Heart left ventricle (tissue), 16 donors: ENCODE data around the gene SLC4A1AP. TPM values are rescaled to one million over a fixed set of nuclear protein-coding genes. Genes with fewer than 3 reads are reported as not detected.
"Not testable (repeated sequence)": the region's sequence is repeated elsewhere in the genome, so short reads cannot be mapped to it uniquely, and the experiment has no call there.

Experiments
- ATAC-seq, 4 donors: fragments of 200-7000 bp; cut with Tn5 transposase; one replicate each; pipeline ENCODE4 v1.9.1; 2020 to 2022; ENCODE audit warnings: moderate library complexity in 4 of 4, mild to moderate bottlenecking in 3 of 4, moderate number of reproducible peaks in 1 of 4
- DNase-seq, 5 donors: peaks; one replicate each; pipeline ENCODE4 v3.0.0-alpha.2; 2020
- H3K27ac ChIP-seq, 12 donors: fragments of 200-600 bp; sonication (generic) in 4 of 12; one replicate each; pipeline versions ENCODE4 v1.5.0 to v1.8.0; 2016 to 2022; ENCODE audit warnings: mild to moderate bottlenecking in 2 of 12
- H3K27me3 ChIP-seq, 9 donors: fragments of 200-600 bp; sonication (generic) in 2 of 9; one replicate each; pipeline versions ENCODE4 v1.5.1 to v1.8.0; 2016 to 2022; ENCODE audit warnings: mild to moderate bottlenecking in 3 of 9
- H3K36me3 ChIP-seq, 9 donors: fragments of 200-600 bp; sonication (generic) in 2 of 9; one replicate each; pipeline versions ENCODE4 v1.5.0 to v1.8.0; 2018 to 2022; ENCODE audit warnings: mild to moderate bottlenecking in 2 of 9
- H3K4me1 ChIP-seq, 12 donors: fragments of 200-600 bp; sonication (generic) in 4 of 12; one replicate each; pipeline versions ENCODE4 v1.5.0 to v1.8.0; 2016 to 2022; ENCODE audit warnings: mild to moderate bottlenecking in 3 of 12
- H3K4me3 ChIP-seq, 12 donors: fragments of 200-600 bp; sonication (generic) in 4 of 12; one replicate each; pipeline versions ENCODE4 v1.5.0 to v1.8.0; 2017 to 2022; ENCODE audit warnings: mild to moderate bottlenecking in 9 of 12, moderate library complexity in 4 of 12
- H3K9me3 ChIP-seq, 12 donors: fragments of 200-600 bp; sonication (generic) in 4 of 12; one replicate each; pipeline versions ENCODE4 v1.5.0 to v1.8.0; 2016 to 2022; ENCODE audit warnings: mild to moderate bottlenecking in 1 of 12
- POLR2A ChIP-seq, 2 donors: fragments of 450-650 bp; IDR thresholded peaks; one replicate each; pipeline ENCODE4 v1.6.1; 2017; ENCODE audit warnings: antibody characterized with exemption in 2 of 2, mild to moderate bottlenecking in 2 of 2, moderate library complexity in 2 of 2
- WGBS, 4 donors: extraction: QIAGEN DNeasy Blood & Tissue Kit in 2 of 4; methylation state at CpG; one replicate each; pipeline versions ENCODE4 v1.1.5 to v1.1.7; 2013 to 2018; 5-methylcytosine and 5-hydroxymethylcytosine counted together
- intact Hi-C, 10 donors: fragments of 100-400 bp; cut with DNase I; formaldehyde crosslinking; loops; one replicate each; pipeline versions ENCODE4 v1.11.1 to v1.14.2; 2022
- polyA plus RNA-seq, 2 donors: library from polyadenylated mRNA; stranded (reverse); fragments of 200-250 nt; gene quantifications; one replicate each; pipeline ENCODE4 v1.2.3, GENCODE V29; 2013
- total RNA-seq, 9 donors: library from RNA; depleted of rRNA in 2 of 9; stranded (reverse); fragments of >200 nt in 2 of 9; fragmentation: NEBNext Ultra II Directional in 3 of 9; extraction: Animal tissue kit (Norgen Biotek cat#: 25700) in 3 of 9; gene quantifications; one replicate each; pipeline versions ENCODE4 v1.1.0 to v1.2.4, GENCODE V29; 2016 to 2023
- TF ChIP-seq, protein P1 (sequence below), 12 donors: fragments of 200-600 bp; sonication (generic) in 4 of 12; IDR thresholded peaks; one replicate each; pipeline versions ENCODE4 v1.5.0 to v1.8.0; 2018 to 2022; ENCODE audit warnings: antibody characterized with exemption in 12 of 12, mild to moderate bottlenecking in 5 of 12
- donor health status: ischemic (EF 13 %, LVEDD 7.1; RV severe dilation, severe dysfunction).
- donor health status: healthy with polysubstance abuse.
- donor health status: DM: no; HTN: yes; CAD: no.
- donor health status: DM: no; HTN: no; CAD: no.
- donor health status: ischemic (EF 25% LVEDD 6.9; RV normal size, moderate dysfunction).
- donor health status: ischemic (EF 25% LVEDD 5.7; RV mildly dilated, moderate dysfunction).
- donor health status: healthy.
- donor health status: DM: yes; HTN: yes; CAD: no.
- donor health status: ischemic (EF 35%, LVEDD 5.7; RV mildly dilated, moderate dysfunction).
- donor health status: nonischemic (EF 11% LVEDD 7.7; RV severe dilation, severe dysfunction).
- donor health status: DM: yes; HTN: yes; CAD: no.
- donor health status: PGD.
- donor health status: ischemic (EF 29% LVEDD 5.4; RV normal size, mild dysfunction).
- donor health status: nonischemic (EF 23%, LVEDD 6.1; RV moderate dilation, normal function).

SLC4A1AP gene
- total and polyA plus RNA-seq, 11 donors, result 14.9 to 27.8 (median 22.4) TPM

DNA sequence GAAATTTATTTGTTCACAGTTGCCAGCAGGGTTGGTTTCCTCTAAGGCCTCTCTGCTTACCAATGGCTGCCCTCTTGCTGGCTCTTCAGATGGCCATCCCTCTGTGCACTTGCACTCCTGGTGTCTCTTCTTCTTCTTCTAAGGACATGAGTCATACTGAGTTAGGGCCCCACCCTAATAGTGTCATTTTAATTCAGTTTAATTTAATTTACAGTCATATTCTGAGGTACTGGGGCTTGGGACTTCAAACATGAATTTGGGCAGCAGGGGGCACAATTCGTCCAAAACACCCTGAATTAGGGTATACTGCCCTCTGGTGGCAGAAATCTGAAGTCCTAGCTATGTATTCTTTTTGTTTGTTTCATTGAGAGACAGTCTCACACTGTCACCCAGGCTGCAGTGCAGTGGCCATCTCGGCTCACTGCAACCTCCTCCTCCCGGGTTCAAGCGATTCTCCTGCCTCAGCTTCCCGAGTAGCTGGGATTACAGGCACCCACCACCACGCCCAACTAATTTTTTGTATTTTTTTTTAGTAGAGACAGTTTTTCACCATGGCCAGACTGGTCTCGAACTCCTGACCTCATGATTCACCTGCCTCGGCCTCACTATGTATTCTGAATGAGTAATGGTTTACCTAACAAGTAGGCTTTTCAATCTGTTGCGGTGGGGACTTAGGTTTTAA is 19.8 kb downstream of the SLC4A1AP start:
- Histone ChIP-seq H3K27me3 (no peaks in the 10 kb centered on the region), H3K27ac (no peak overlapping the region), H3K4me3 (no peak overlapping the region), H3K4me1 (peaks cover 0 to 30% (median 0%) of the 10 kb centered on the region in 12 donors), H3K9me3 (no peaks in the 10 kb centered on the region), H3K36me3 (peaks cover 3 to 94% (median 78%) of the 10 kb centered on the region in 9 donors)
- peak; percentile 60 to 85 (median 82) for ATAC-seq
- intact Hi-C loops, result loop anchor here in 2 of 10 donors (5.0 kb wide), 1 partner anchor 769 kb away; no protein-coding TSS in a partner anchor
- TF ChIP-seq, protein P1, sequence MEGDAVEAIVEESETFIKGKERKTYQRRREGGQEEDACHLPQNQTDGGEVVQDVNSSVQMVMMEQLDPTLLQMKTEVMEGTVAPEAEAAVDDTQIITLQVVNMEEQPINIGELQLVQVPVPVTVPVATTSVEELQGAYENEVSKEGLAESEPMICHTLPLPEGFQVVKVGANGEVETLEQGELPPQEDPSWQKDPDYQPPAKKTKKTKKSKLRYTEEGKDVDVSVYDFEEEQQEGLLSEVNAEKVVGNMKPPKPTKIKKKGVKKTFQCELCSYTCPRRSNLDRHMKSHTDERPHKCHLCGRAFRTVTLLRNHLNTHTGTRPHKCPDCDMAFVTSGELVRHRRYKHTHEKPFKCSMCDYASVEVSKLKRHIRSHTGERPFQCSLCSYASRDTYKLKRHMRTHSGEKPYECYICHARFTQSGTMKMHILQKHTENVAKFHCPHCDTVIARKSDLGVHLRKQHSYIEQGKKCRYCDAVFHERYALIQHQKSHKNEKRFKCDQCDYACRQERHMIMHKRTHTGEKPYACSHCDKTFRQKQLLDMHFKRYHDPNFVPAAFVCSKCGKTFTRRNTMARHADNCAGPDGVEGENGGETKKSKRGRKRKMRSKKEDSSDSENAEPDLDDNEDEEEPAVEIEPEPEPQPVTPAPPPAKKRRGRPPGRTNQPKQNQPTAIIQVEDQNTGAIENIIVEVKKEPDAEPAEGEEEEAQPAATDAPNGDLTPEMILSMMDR (IDR thresholded peaks at IDR 0.05), result peak; percentile 91 to 99 (median 96)
- no peak for TF ChIP-seq POLR2A (IDR thresholded peaks at IDR 0.05)
- DNase-seq, result peak in 4 of 5 donors; percentile 54 to 78 (median 76)
- 42 to 49% (median 44%) methylated on average over 9 of the region's 9 CpGs for WGBS, 4 donors

DNA sequence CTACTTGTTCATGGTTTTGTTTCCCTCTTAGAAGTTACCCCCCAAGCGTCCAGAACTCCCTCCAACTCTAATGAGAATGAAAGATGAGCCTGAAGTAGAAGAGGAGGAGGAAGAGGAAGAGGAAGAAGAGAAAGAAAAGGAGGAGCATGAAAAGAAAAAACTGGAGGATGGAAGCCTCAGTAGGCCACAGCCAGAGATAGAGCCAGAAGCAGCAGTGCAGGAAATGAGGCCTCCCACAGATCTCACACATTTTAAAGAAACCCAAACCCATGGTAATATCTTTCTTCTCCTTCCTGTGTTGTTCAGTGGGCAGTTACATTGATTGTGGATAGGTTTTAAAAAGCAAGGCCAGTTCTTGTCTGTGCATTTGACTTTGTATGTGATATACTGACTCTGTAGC is 21.3 kb downstream of the SLC4A1AP start:
- 81 to 88% (median 85%) methylated on average over 1 of the region's 1 CpG for WGBS, 4 donors
- ATAC-seq, H3K4me3 ChIP-seq, intact Hi-C loops, H3K27me3 ChIP-seq, H3K9me3 ChIP-seq, DNase-seq: not testable (repeated sequence)
- H3K4me1 ChIP-seq, result peaks cover 0 to 30% (median 0%) of the 10 kb centered on the region in 12 donors
- H3K36me3 ChIP-seq, result peaks cover 3 to 94% (median 77%) of the 10 kb centered on the region in 9 donors
- peak overlapping the region in 1 of 12 donors; percentile 51 for H3K27ac ChIP-seq

DNA sequence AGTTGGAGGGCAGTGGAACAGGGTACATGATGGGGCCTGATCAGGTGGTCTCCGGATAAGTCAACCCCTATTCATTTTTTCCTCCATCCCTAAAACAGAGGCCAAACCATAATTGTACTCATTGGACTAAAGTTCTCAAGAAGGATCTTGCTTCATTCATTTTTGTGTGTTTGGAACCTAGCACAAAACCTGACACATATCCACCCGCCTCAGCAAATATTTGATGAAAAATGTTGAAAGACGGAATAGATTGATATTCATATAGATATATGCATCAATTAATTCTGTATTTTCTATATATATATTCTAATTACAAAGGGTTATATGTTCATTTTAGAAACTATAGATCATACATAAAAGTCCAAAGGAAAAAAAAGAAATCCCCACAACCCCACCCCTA is 21.9 kb downstream of the SLC4A1AP start:
- H3K36me3 ChIP-seq, result peaks cover 3 to 95% (median 77%) of the 10 kb centered on the region in 9 donors

DNA sequence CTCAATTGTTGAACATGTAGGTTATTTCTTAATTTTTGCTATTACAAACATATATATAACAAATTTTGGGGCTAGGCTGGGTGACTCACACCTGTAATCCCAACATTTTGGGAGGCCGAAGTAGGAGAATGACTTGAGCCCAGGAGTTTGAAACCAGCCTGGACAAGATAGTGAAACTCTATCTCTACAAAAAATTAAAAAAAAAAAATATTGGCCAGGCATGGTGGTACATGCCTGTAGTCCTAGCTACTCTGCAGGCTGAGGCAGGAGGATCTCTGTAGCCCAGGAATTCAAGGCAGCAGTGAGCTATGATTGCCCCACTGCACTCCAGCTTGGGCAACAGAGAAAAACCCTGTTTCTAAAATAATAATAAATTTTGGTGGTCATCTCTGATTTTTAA is 23.5 kb downstream of the SLC4A1AP start:
- Histone ChIP-seq H3K27me3 (no peaks in the 10 kb centered on the region), H3K36me3 (peaks cover 3 to 97% (median 77%) of the 10 kb centered on the region in 9 donors), H3K4me1 (peaks cover 0 to 20% (median 0%) of the 10 kb centered on the region in 12 donors), H3K4me3 (no peak overlapping the region), H3K9me3 (no peaks in the 10 kb centered on the region), H3K27ac (no peak overlapping the region)
- 98 to 100% (median 100%) methylated on average over 1 of the region's 1 CpG for WGBS, 4 donors
- no peak for TF ChIP-seq POLR2A (IDR thresholded peaks at IDR 0.05)
- TF ChIP-seq, protein P1 (IDR thresholded peaks at IDR 0.05), result no peak
- ATAC-seq (no peak), DNase-seq (no peak)
- intact Hi-C loops, result no loop called here

More for the DNA sequence above, 21.9 kb downstream of the SLC4A1AP start:
- peaks cover 0 to 30% (median 0%) of the 10 kb centered on the region in 12 donors for H3K4me1 ChIP-seq
- peak overlapping the region in 1 of 12 donors; percentile 51 for H3K27ac ChIP-seq
- no peak overlapping the region for H3K4me3 ChIP-seq
- no peak for DNase-seq
- TF ChIP-seq, protein P1 (IDR thresholded peaks at IDR 0.05), result no peak
- no peak for ATAC-seq
- 94 to 98% (median 96%) methylated on average over 3 of the region's 3 CpGs for WGBS, 4 donors
- no peaks in the 10 kb centered on the region for H3K9me3 ChIP-seq
- intact Hi-C loops, result no loop called here
- no peaks in the 10 kb centered on the region for H3K27me3 ChIP-seq
